Left ventricle myocardium inferior (tissue), 1 donor: ENCODE results near the gene FAM228A. TPM values are rescaled to one million over a fixed set of nuclear protein-coding genes. Genes with fewer than 3 reads are reported as not detected.

Experiments used
- DNase-seq: peaks from one replicate; pipeline ENCODE4 v3.0.0-alpha.2; 2020
- H3K27ac ChIP-seq: fragments of 200-600 bp; replicated peaks from 2 replicates; pipeline ENCODE4 v1.8.0; 2021
- H3K27me3 ChIP-seq: fragments of 200-600 bp; 2 replicates; pipeline ENCODE4 v1.8.0; 2021; ENCODE audit warnings: low read depth
- H3K36me3 ChIP-seq: fragments of 200-600 bp; 2 replicates; pipeline ENCODE4 v1.8.0; 2021
- H3K4me1 ChIP-seq: fragments of 200-600 bp; 2 replicates; pipeline ENCODE4 v1.8.0; 2021
- H3K4me3 ChIP-seq: fragments of 200-600 bp; 2 replicates; pipeline ENCODE4 v1.8.0; 2021; ENCODE audit warnings: mild to moderate bottlenecking, moderate library complexity
- H3K9me3 ChIP-seq: fragments of 200-600 bp; replicated peaks from 2 replicates; pipeline ENCODE4 v1.8.0; 2021
- CTCF ChIP-seq: fragments of 200-600 bp; IDR thresholded peaks from 2 replicates; pipeline ENCODE4 v1.8.0; 2021; ENCODE audit warnings: antibody characterized with exemption, mild to moderate bottlenecking, borderline replicate concordance
- intact Hi-C: fragments of 100-400 bp; cut with micrococcal nuclease; formaldehyde crosslinking; loops from one replicate; pipeline ENCODE4 v1.11.0; 2022
- total RNA-seq: library from RNA; stranded (reverse); fragmentation: NEBNext Ultra II Directional; extraction: Animal tissue kit (Norgen Biotek cat#: 25700); gene quantifications from one replicate; pipeline ENCODE4 v1.2.1, GENCODE V29; 2021
- donor health status: DM: no; HTN: yes; CAD: no; lungs with severe emphysema.

The FAM228A gene
- total RNA-seq, 1 donor from 2014 or later = 0.11 TPM

- H3K4me3 ChIP-seq = no peak overlapping the region
- no peak overlapping the region for H3K27ac ChIP-seq
- H3K9me3 ChIP-seq = no peaks in the 10 kb centered on the region
- no peak for TF ChIP-seq CTCF
- no peak for DNase-seq
- intact Hi-C loops = no loop called here
- no peaks in the 10 kb centered on the region for H3K27me3 ChIP-seq
- H3K4me1 ChIP-seq = peaks cover 6% of the 10 kb centered on the region
- H3K36me3 ChIP-seq = peaks cover 15% of the 10 kb centered on the region
Observed at GRCh38 chr2:24237313-24237712, 62.5 kb downstream of the FAM228A start.

- no peak for DNase-seq
- no peaks in the 10 kb centered on the region for H3K27me3 ChIP-seq
- no peaks in the 10 kb centered on the region for H3K9me3 ChIP-seq
- no peak for TF ChIP-seq CTCF
- intact Hi-C loops = no loop called here
- no peak overlapping the region for H3K4me3 ChIP-seq
- peaks cover 6% of the 10 kb centered on the region for H3K4me1 ChIP-seq
- peaks cover 16% of the 10 kb centered on the region for H3K36me3 ChIP-seq
- H3K27ac ChIP-seq = no peak overlapping the region
Observed at GRCh38 chr2:24238158-24238557, 63.3 kb downstream of the FAM228A start.

- TF ChIP-seq CTCF = no peak
- no peak for DNase-seq
- Histone ChIP-seq H3K4me1 (peaks cover 6% of the 10 kb centered on the region), H3K9me3 (no peaks in the 10 kb centered on the region), H3K27ac (no peak overlapping the region), H3K27me3 (no peaks in the 10 kb centered on the region), H3K36me3 (peaks cover 28% of the 10 kb centered on the region), H3K4me3 (no peak overlapping the region)
- intact Hi-C loops = no loop called here
Observed at GRCh38 chr2:24239553-24239952, 64.7 kb downstream of the FAM228A start.

Other genes starting within 250 kb of the FAM228A start
- gene ATAD2B, start 247.9 kb upstream of the FAM228A start, total RNA-seq = 7.9 TPM
- gene UBXN2A, start 234.6 kb upstream of the FAM228A start, total RNA-seq = 18.5 TPM
- 0.16 TPM for gene MFSD2B, start 165.0 kb upstream of the FAM228A start, total RNA-seq
- 8.6 TPM for gene WDCP, start 127.7 kb upstream of the FAM228A start, total RNA-seq
- gene FKBP1B, start 125.3 kb upstream of the FAM228A start, total RNA-seq = 2.1 TPM
- 59.7 TPM for gene SF3B6, start 98.7 kb upstream of the FAM228A start, total RNA-seq
- 7.5 TPM for gene TP53I3, start 90.2 kb upstream of the FAM228A start, total RNA-seq
- 0.74 TPM for gene PFN4, start 51.7 kb upstream of the FAM228A start, total RNA-seq
- 29.6 TPM for gene FAM228B, start 51.6 kb upstream of the FAM228A start, total RNA-seq
- 24.4 TPM for gene ITSN2, start 185.5 kb downstream of the FAM228A start, total RNA-seq